ENCODE data around the gene THRA. TPM values are rescaled to one million over a fixed set of nuclear protein-coding genes. Genes with fewer than 3 reads are reported as not detected.

The THRA gene
- total RNA-seq, 1 experiment from 2014 or later: 10.1 TPM

- no peak overlapping the region; a peak in 3 of 5 replicates for H3K4me3 Mint-ChIP-seq
- peaks cover 79 to 83% of the 10 kb centered on the region in 2 experiments for H3K4me1 Mint-ChIP-seq
- peaks cover 22% of the 10 kb centered on the region; the same call in 1 of the 2 replicates for H3K4me1 ChIP-seq (ENCODE audit: insufficient read depth, low read length)
- no peak overlapping the region for H2BK20ac ChIP-seq (ENCODE audit: low read depth, low read length, poor library complexity, severe bottlenecking)
- no peak overlapping the region for H3K4ac ChIP-seq (ENCODE audit: low read depth, low read length)
- peak overlapping the region in 2 of 3 experiments; percentile 24 to 88; a peak in 2 of 7 replicates for H3K27ac Mint-ChIP-seq
- H2BK15ac ChIP-seq (ENCODE audit: low read depth, low read length): no peak overlapping the region
- TF ChIP-seq CTCF (conservative IDR thresholded peaks at IDR 0.05): no peak
- no peak overlapping the region for H3K14ac ChIP-seq (ENCODE audit: insufficient read depth, low read length)
- peaks cover 0 to 7% (median 4%) of the 10 kb centered on the region in 3 experiments; a peak in 4 of 7 replicates for H3K36me3 Mint-ChIP-seq (ENCODE audit: insufficient read depth in 1 of 3, low read depth in 3 of 3)
- H3K56ac ChIP-seq (ENCODE audit: insufficient read length, low read depth, low read length): no peak overlapping the region
- no peak overlapping the region for H2BK120ac ChIP-seq (ENCODE audit: low read depth, low read length, poor library complexity, severe bottlenecking)
- H3K23me2 ChIP-seq (ENCODE audit: insufficient read length, low read depth, low read length, poor library complexity, severe bottlenecking): peaks cover 15% of the 10 kb centered on the region
- H3K9me3 Mint-ChIP-seq: peaks cover 0 to 7% of the 10 kb centered on the region in 2 experiments; a peak in 3 of 5 replicates
- no peaks in the 10 kb centered on the region for H3K9me3 ChIP-seq (ENCODE audit: control insufficient read depth, low read depth, low read length)
- no peak overlapping the region for H2AK5ac ChIP-seq (ENCODE audit: insufficient read length, low read length)
- H4K20me1 ChIP-seq (ENCODE audit: control insufficient read depth, insufficient read depth, insufficient read length): no peaks in the 10 kb centered on the region
- H4K8ac ChIP-seq (replicated peaks; ENCODE audit: insufficient read length, low read depth, low read length): no peak overlapping the region
- no peak overlapping the region for H4K5ac ChIP-seq (ENCODE audit: insufficient read length, low read depth, low read length)
- no peak overlapping the region for H4K91ac ChIP-seq (ENCODE audit: insufficient read length, low read depth, low read length)
- no CpG with 5 or more reads among the region's 3 CpGs for WGBS (ENCODE audit: extremely low coverage, insufficient read length, low lambda C conversion rate)
- H3K79me2 ChIP-seq (ENCODE audit: insufficient read depth, low read length): no peaks in the 10 kb centered on the region
- peak; percentile 61 for DNase-seq
- H3K27ac ChIP-seq (ENCODE audit: insufficient read length, low read depth, low read length): no peak overlapping the region
- no peak overlapping the region for H2BK12ac ChIP-seq (ENCODE audit: insufficient read length, low read depth, low read length)
- no peak overlapping the region for H2BK5ac ChIP-seq (ENCODE audit: insufficient read length, low read length)
- no peaks in the 10 kb centered on the region for H3K79me1 ChIP-seq (ENCODE audit: insufficient read depth, low read depth, low read length, poor library complexity, severe bottlenecking)
- H3K23ac ChIP-seq (ENCODE audit: insufficient read length, low read depth, low read length): no peak overlapping the region
- H3K18ac ChIP-seq (ENCODE audit: insufficient read length, low read depth, low read length): no peak overlapping the region
- H3K9ac ChIP-seq (ENCODE audit: extremely low read depth, insufficient read length, low read length): no peak overlapping the region
- peaks cover 10% of the 10 kb centered on the region; the same call in 1 of the 2 replicates for H3K27me3 ChIP-seq (ENCODE audit: insufficient read depth, low read length)
- H2AFZ ChIP-seq (ENCODE audit: low read length): no peak overlapping the region
- peaks cover 81% of the 10 kb centered on the region for H3K27me3 Mint-ChIP-seq (ENCODE audit: low read depth)
- no peak overlapping the region for H3K4me2 ChIP-seq (ENCODE audit: insufficient read depth, insufficient read length, low read length)
- H3T11ph ChIP-seq (ENCODE audit: low read length): no peak overlapping the region
Measured at GRCh38 chr17:40103071-40103661, 40.4 kb downstream of the THRA start.
